NB4 (cell line): ENCODE data around the gene EPB41L4A.

Experiments
- CTCF ChIP-seq: IDR thresholded peaks from one replicate; pipeline ENCODE4 v1.5.1; 2012; ENCODE audit warnings: low read depth, low read length
- POLR2A ChIP-seq: IDR thresholded peaks from 2 replicates; pipeline ENCODE4 v1.6.1; 2011; ENCODE audit warnings: mild to moderate bottlenecking; ENCODE audit not compliant: insufficient read length; ENCODE audit errors: extremely low read depth

GRCh38 chr5:112344540-112344939 is 74.5 kb downstream of the EPB41L4A start:
- TF ChIP-seq CTCF = no peak
- TF ChIP-seq POLR2A = no peak
